UCSD-AML1 (cell line): Measurements from ENCODE around the gene HBD.
"Not testable (repeated sequence)": the region's sequence is repeated elsewhere in the genome, so short reads cannot be mapped to it uniquely, and the experiment has no call there.

Experiments used
- DNase-seq: peaks from one replicate; lab custom pipeline; 2025; ENCODE audit not compliant: unreplicated experiment; lab: John Stamatoyannopoulos, UW

Gene HBD

DNA sequence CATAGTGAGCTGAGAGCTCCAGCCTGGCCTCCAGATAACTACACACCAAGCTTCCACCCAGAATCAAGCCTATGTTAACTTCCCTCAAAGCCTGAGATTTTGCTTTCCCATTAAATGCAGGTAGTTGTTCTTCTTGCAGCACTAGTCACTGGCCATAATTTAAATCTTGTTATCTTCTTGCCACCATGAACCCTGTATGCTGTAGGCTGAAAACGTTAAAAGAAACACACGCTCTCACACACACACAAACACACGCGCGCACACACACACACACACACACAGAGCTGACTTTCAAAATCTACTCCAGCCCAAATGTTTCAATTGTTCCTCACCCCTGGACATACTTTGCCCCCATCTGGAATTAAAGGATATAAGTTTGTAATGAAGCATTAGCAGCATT, 19.2 kb upstream of the HBD start:
- not testable (repeated sequence) for DNase-seq

DNA sequence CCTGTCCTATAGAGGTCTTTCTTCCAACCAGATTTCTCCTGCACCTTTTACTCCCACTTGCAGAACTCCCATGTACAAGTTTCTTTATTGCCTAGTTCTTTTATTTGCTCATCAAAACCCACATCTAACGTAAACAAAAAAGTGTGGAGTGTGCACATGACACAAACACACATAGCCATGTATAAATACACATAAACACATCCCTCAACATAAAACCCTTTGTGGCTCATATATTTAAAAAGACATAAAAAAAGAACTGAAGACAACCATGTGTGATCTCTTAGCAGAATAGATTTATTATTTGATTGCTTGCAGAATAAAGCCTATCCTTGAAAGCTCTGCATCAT, 18.6 kb upstream of the HBD start:
- DNase-seq = no peak

- no peak for DNase-seq
Observed at GRCh38 chr11:5252192-5252918, 18.1 kb upstream of the HBD start.

DNA sequence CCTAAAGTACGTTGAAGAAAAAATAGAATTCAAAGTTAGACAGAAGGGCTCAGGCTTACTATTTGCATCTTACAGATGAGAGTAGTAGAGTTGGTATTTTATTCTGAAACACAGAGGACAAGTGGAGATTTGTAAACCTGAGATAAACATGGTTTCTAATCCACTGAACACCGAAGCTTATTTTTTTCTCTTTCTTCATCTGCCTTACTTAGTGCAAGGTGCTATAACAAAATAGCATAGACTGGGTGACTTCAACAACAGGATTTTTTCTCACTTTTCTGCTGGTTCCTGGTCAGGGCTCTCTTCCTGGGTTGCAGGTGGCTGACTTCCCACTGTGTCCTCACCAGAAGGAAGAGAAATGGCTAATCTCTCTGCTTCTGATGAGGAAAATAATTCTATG, 17.5 kb upstream of the HBD start:
- no peak for DNase-seq

DNA sequence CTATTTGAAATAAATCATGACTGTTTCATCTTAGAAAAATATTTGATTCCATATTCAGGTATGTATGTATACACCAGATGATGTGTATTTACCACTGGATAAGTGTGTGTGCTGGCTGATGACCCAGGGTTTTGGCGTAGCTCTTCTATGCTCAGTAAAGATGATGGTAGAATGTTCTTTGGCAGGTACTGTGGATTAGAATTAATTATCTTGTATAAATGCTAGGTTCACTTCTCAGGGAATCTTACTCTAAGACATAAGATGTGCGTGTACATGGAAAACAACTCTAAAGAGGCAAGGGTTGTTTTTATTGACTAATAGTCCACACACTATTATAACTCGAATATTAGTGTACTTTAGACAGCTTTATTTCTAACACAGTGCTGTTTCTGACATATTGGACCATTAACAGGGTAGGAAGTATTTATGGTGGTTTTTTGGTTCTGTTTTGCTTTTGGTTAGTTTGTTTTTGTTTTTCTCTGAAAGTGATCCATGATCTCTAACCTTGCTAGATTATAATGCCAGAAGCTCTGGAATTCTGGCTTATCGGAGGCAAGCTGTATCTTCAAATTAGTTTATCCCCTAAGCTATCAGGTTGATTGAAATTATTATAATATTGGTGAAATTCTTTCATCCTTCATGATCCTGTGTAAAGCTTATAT, 16.4 kb upstream of the HBD start:
- no peak for DNase-seq

DNA sequence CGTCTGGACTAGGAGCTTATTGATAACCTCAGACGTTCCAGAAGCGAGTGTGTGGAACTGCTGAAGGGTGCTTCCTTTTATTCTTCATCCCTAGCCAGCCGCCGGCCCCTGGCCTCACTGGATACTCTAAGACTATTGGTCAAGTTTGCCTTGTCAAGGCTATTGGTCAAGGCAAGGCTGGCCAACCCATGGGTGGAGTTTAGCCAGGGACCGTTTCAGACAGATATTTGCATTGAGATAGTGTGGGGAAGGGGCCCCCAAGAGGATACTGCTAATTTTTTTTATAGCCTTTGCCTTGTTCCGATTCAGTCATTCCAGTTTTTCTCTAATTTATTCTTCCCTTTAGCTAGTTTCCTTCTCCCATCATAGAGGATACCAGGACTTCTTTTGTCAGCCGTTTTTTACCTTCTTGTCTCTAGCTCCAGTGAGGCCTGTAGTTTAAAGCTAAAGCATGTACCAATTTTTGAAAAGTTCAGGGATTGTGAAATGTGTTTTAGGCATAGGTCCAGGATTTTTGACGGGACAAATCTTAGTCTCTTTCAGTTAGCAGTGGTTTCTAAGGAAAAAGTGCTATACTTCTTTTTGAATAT, 15.6 kb upstream of the HBD start, which contains the start of gene HBG1:
Gene HBG1, minus strand, starts transcription at position 51 of the 590 bp plus-strand sequence. CDS start 53 bp downstream, outside the sequence.
- DNase-seq = not testable (repeated sequence)

- not testable (repeated sequence) for DNase-seq
Observed at GRCh38 chr11:5248498-5248897, 14.2 kb upstream of the HBD start.

DNA sequence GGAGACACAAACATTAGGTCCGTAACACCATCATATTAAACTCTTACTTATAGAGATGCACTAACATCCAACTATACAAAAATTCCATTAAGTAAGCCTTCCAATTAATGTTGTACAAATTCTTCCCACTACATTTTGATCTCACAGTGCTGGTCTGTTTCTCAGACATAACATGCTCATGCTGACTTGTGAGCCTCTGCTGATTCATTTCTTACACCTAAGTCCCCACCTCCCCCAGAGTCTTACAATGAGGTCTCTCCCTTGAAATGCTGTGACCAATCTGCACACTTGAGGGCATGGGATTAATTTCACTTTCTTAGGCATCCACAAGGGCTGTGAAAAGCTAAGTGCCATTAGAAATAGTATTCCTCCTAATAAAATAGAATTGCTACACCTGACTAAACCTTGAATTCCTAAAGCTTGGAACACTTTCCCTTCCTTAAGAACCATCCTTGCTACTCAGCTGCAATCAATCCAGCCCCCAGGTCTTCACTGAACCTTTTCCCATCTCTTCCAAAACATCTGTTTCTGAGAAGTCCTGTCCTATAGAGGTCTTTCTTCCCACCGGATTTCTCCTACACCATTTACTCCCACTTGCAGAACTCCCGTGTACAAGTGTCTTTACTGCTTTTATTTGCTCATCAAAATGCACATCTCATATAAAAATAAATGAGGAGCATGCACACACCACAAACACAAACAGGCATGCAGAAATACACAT, 13.3 kb upstream of the HBD start:
- DNase-seq = no peak

DNA sequence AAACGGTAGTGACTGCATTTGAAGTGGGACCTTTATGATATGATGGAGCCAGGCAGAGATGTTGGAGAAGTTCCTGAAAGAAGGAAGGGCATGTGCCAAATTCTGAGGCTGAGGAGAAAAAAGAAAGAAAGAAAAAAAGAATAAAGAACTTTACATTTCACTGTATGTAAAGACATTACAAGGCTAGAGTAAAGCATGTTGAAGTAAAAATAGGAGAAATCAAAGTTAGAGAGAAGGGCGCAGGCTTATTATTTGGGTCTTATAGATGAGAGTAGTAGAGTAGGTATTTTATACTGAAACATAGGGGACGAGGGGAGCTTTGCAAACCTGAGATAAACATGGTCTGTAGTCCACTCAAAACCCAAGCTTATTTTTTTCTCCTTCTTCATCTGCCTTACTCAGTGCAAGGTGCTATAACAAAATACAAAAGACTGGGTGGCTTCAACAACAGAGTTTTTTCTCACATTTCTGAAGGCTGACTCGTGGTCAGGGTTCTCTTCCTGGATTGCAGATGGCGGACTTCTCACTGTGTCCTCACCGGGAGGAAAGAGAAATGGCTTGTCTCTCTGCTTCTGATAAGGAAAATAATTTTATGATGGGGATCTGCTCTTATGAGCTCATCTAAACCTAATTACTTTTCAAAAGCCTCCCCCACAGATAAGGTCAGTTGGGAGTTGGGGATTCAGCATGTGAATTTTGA, 12.6 kb upstream of the HBD start:
- DNase-seq = no peak

DNA sequence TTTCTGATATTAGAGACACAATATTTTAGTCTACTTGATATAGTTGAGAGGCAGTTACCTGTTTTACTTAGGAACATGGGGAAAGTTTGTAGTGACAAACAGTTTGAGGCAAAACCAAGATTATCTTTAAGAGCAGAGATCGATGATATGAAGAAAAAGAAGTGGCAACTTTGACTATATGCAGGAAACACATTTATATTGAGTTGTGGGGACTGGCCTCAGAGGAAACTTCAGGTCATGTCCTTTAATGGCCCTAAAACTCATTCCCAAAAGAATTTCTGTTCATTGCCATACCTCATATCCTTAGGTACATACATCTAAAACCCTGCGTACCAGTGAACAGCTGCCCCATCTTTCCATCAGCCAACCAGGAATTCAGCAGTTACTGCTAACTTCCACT, 10.9 kb upstream of the HBD start:
- no peak for DNase-seq

DNA sequence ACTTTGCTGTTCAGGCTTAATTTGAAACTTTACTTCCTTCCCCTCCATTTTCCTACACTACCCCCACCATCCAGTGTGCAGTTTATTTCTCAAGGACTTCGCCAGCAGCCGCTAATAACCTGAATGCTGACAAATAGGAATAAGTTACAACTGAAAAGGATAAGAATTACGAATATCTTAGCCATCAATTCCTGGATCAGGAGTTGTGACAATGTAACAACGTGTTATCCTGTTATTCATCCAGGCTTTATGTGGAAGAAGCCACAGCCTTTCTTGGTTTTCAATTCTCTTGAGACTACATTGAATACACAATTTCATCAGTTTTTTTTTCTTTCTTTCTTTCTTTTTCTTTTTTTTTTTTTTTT, 9.5 kb upstream of the HBD start:
- DNase-seq = no peak

- no peak for DNase-seq
Observed at GRCh38 chr11:5242933-5243815, 8.9 kb upstream of the HBD start.

- no peak for DNase-seq
Observed at GRCh38 chr11:5242208-5242607, 7.9 kb upstream of the HBD start.

DNA sequence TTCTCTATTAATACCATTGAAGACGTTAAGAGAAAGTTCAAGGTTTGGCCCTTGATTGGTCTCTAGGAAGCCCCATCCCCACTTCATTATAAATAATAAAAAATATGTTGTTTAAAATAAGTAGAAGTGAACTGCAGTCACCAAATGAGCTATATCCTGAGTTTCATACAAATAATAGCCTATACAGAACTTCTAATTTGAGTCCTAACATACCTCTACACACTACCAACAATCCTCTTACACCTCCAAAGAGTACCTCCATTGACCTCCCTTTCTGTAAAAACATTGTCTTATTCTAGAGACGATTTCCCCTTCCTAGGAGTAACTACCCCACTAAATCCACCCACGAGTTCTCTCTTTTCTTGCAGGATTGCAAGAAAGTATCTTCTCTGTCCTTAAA, 7.2 kb upstream of the HBD start:
- DNase-seq = no peak

GRCh38 chr11:5240458-5240857, 6.2 kb upstream of the HBD start:
- no peak for DNase-seq

- no peak for DNase-seq
Observed at GRCh38 chr11:5240056-5240455, 5.8 kb upstream of the HBD start.

DNA sequence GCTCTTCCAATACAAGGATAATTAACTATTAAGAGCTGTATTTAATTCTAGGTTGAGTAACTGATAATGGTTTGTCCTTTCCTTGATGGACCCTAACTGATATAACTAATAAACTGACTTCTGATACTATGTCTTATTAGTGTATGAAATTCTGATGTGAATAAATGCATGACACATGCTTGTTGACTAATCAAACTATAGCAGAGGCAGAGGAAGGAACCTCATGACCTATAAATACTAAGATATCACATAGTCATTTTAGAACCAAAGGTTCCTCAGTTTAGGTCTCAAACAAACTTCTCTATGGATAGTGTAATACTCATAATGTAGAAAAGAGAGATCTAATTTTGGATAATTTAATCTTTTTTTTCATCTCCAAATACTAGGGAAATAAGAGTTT, 4.8 kb upstream of the HBD start:
- DNase-seq = no peak

DNA sequence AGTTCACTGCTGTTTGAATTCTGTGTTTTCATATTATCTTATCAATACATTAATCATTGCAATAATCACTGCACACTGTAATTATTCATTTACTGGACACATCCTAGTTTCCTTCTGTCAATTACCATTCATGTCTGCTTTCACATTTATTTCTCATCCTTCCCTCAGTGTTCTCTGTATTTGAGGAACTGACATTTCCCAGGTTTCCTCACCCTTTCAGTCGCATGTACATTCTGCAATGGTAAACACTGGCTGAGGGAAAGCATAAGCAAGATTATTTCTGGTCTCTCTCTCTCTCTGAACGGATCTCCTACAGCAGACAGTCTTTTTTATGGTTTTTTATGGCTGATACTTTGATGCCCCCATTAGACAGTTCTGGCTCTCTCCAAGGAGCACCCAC, 4.2 kb upstream of the HBD start:
- no peak for DNase-seq

DNA sequence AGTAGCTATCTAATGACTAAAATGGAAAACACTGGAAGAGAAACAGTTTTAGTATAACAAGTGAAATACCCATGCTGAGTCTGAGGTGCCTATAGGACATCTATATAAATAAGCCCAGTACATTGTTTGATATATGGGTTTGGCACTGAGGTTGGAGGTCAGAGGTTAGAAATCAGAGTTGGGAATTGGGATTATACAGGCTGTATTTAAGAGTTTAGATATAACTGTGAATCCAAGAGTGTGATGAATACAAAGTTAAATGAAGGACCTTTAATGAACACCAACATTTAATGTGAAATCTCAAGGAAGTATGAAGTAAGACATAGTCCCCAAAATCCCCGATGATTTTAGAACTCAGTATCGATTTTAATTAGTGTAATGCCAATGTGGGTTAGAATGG, 3.1 kb upstream of the HBD start:
- DNase-seq = no peak

DNA sequence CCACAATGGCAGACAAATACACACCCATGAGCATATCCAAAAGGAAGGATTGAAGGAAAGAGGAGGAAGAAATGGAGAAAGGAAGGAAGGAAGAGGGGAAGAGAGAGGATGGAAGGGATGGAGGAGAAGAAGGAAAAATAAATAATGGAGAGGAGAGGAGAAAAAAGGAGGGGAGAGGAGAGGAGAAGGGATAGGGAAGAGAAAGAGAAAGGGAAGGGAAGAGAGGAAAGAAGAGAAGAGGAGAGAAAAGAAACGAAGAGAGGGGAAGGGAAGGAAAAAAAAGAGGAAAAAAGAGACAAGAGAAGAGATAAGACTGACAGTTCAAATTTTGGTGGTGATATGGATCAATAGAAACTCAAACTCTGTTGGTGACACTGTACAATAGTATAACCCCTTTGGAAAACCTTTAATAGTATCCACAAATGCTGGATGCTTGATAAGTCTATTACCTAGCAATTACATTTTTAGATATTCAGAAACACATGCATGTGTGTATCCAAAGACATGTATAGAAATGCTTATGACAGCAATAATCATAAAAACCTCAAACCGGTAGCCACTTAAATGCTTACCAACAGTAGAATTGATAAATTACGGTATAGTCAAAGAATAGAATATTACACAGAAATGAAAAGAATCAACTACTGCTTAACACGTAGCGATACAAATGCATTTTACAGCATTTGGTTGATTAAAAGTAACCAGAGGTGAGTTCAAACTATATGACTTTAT, 1.2 kb upstream of the HBD start:
- no peak for DNase-seq
